Ectodermal cell (in vitro differentiated cells): ENCODE results near the gene ATXN10.
A peak's percentile ranks its signal among the peaks of the same experiment; 100 is the strongest.
"Not testable (repeated sequence)": the region's sequence is repeated elsewhere in the genome, so short reads cannot be mapped to it uniquely, and the experiment has no call there.

Source experiments
- H3K27ac ChIP-seq: 2 replicates; pipeline ENCODE4 v1.7.0; 2013; ENCODE audit warnings: mild to moderate bottlenecking, low read depth, low read length; ENCODE audit not compliant: insufficient read depth, poor library complexity, severe bottlenecking
- H3K27me3 ChIP-seq: 2 replicates; pipeline ENCODE4 v1.7.0; 2013; ENCODE audit warnings: mild to moderate bottlenecking, low read length; ENCODE audit not compliant: insufficient read depth, control insufficient read depth, poor library complexity, severe bottlenecking
- H3K36me3 ChIP-seq: one replicate; pipeline ENCODE4 v1.7.0; 2013; ENCODE audit warnings: low read length; ENCODE audit not compliant: control insufficient read depth, insufficient read depth
- H3K4me1 ChIP-seq: one replicate; pipeline ENCODE4 v1.7.0; 2013; ENCODE audit warnings: low read length; ENCODE audit not compliant: control insufficient read depth, insufficient read depth
- H3K4me3 ChIP-seq: 2 replicates; pipeline ENCODE4 v1.7.0; 2013; ENCODE audit warnings: low read depth, low read length, control low read depth; ENCODE audit not compliant: insufficient read depth
- H3K9me3 ChIP-seq: 2 replicates; pipeline ENCODE4 v1.7.0; 2013; ENCODE audit warnings: mild to moderate bottlenecking, low read length, moderate library complexity; ENCODE audit not compliant: control insufficient read depth
- WGBS, 2 experiments: methylation state at CpG; one replicate each; pipeline ENCODE4 v1.1.7; 2013; ENCODE audit warnings: missing lambda C conversion rate in 2 of 2; 5-methylcytosine and 5-hydroxymethylcytosine counted together

ATXN10 gene

DNA sequence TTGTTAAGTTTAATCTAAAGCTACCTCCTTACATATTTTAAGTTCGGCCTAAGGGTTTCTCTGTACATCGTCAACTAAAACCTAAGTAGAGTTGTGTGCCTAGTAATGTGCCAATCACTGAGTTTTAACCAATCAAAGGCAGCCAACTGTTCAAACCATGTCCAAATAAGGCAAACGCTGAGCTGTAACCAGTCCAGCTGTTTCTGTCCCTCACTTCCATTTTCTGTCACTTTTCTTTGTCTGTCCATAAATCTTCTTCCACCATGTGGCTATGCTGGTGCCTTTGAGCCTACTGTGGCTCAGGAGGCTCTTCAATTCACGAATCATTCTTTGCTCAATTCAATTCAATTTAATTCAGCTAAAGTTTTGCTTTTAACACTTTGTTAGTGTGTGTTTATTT, 13.9 kb upstream of the ATXN10 start:
- H3K4me1 ChIP-seq, result no peaks in the 10 kb centered on the region
- no peaks in the 10 kb centered on the region for H3K36me3 ChIP-seq
- 88 to 92% methylated on average over 4 of the region's 4 CpGs for WGBS, 2 experiments
- no peaks in the 10 kb centered on the region for H3K9me3 ChIP-seq
- H3K4me3 ChIP-seq, result no peak overlapping the region
- no peak overlapping the region for H3K27ac ChIP-seq
- no peaks in the 10 kb centered on the region for H3K27me3 ChIP-seq

GRCh38 chr22:45664136-45664646, 7.4 kb upstream of the ATXN10 start:
- H3K36me3 ChIP-seq, result no peaks in the 10 kb centered on the region
- H3K4me3 ChIP-seq, result no peak overlapping the region
- no peak overlapping the region for H3K27ac ChIP-seq
- no peaks in the 10 kb centered on the region for H3K9me3 ChIP-seq
- H3K4me1 ChIP-seq, result no peaks in the 10 kb centered on the region
- H3K27me3 ChIP-seq, result peaks cover 10% of the 10 kb centered on the region
- 50 to 92% methylated on average over 1 of the region's 1 CpG for WGBS, 2 experiments

- no peaks in the 10 kb centered on the region for H3K36me3 ChIP-seq
- no peaks in the 10 kb centered on the region for H3K4me1 ChIP-seq
- H3K4me3 ChIP-seq, result no peak overlapping the region
- no peaks in the 10 kb centered on the region for H3K9me3 ChIP-seq
- H3K27ac ChIP-seq, result no peak overlapping the region
- peaks cover 10% of the 10 kb centered on the region for H3K27me3 ChIP-seq
- WGBS, 2 experiments, result 87 to 92% methylated on average over 5 of the region's 5 CpGs
Observed at GRCh38 chr22:45667486-45667885, 4.1 kb upstream of the ATXN10 start.

- not testable (repeated sequence) for H3K36me3 ChIP-seq, H3K9me3 ChIP-seq, H3K27ac ChIP-seq, H3K27me3 ChIP-seq, H3K4me1 ChIP-seq, H3K4me3 ChIP-seq
- WGBS, 2 experiments, result 68 to 81% methylated on average over 1 of the region's 2 CpGs
Observed at GRCh38 chr22:45670363-45670762, 1.3 kb upstream of the ATXN10 start.

- Histone ChIP-seq H3K27me3 (peaks cover under 1% of the 10 kb centered on the region), H3K27ac (no peak overlapping the region), H3K36me3 (no peaks in the 10 kb centered on the region), H3K4me3 (peak overlapping the region; percentile 79), H3K9me3 (no peaks in the 10 kb centered on the region), H3K4me1 (peaks cover 7% of the 10 kb centered on the region)
- WGBS, 2 experiments, result 6 to 7% methylated on average over 32 of the region's 32 CpGs
Observed at GRCh38 chr22:45670981-45671782, 452 bp upstream of the ATXN10 start.

GRCh38 chr22:45672564-45673481, 1.2 kb downstream of the ATXN10 start:
- Histone ChIP-seq H3K27ac (no peak overlapping the region), H3K9me3 (no peaks in the 10 kb centered on the region), H3K36me3 (no peaks in the 10 kb centered on the region)

DNA sequence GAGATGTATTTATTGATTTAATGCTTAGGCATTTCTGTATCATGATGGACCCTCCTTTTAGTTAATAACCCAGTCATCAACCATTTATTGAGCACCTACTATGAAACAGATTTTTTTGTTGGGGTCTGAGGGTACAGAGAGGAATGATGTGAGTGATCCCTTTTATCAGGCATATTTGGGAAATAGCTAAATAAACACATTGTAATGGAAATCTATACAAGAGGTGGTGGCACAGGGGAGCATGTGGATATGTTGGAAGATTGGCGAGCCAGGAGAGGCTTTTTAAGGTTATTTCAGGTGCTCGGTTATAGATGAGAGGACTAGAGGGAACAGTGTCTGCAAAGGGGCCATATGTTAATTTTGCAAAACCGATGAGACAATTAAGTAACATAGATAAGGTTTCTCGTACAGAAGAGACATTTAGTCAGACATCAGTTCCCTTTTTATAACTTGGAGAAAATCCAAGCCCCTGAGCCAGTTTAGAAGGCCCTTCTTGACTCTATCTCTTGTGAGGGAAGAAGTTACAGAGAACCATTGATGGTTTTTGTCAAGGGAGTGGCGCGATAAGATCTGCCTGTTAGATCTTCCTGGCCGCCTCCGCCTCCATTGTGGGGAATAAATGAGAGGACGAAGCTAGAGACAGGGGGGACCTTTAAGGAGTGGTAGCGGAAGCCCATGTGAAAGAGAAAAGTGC, 2.0 kb downstream of the ATXN10 start:
- Histone ChIP-seq H3K27ac (no peak overlapping the region), H3K4me3 (peak overlapping the region; percentile 2), H3K27me3 (no peaks in the 10 kb centered on the region), H3K4me1 (peaks cover 7% of the 10 kb centered on the region), H3K36me3 (no peaks in the 10 kb centered on the region), H3K9me3 (no peaks in the 10 kb centered on the region)
- WGBS, 2 experiments, result 94 to 95% methylated on average over 10 of the region's 10 CpGs

More at GRCh38 chr22:45672564-45673481, 1.2 kb downstream of the ATXN10 start:
- Histone ChIP-seq H3K27me3 (no peaks in the 10 kb centered on the region), H3K4me1 (peaks cover 7% of the 10 kb centered on the region), H3K4me3 (peak overlapping the region; percentile 79)
- 19 to 20% methylated on average over 14 of the region's 14 CpGs for WGBS, 2 experiments

GRCh38 chr22:45676024-45676423, 4.4 kb downstream of the ATXN10 start:
- no peaks in the 10 kb centered on the region for H3K36me3 ChIP-seq
- no peak overlapping the region for H3K27ac ChIP-seq
- WGBS, 2 experiments, result 96 to 99% methylated on average over 4 of the region's 4 CpGs
- H3K27me3 ChIP-seq, result no peaks in the 10 kb centered on the region
- no peak overlapping the region for H3K4me3 ChIP-seq
- no peaks in the 10 kb centered on the region for H3K9me3 ChIP-seq
- H3K4me1 ChIP-seq, result peaks cover 7% of the 10 kb centered on the region

- Histone ChIP-seq H3K4me3 (no peak overlapping the region), H3K36me3 (no peaks in the 10 kb centered on the region), H3K4me1 (peaks cover 7% of the 10 kb centered on the region), H3K27ac (no peak overlapping the region), H3K9me3 (no peaks in the 10 kb centered on the region), H3K27me3 (no peaks in the 10 kb centered on the region)
- WGBS, 2 experiments, result 100% methylated on average over 1 of the region's 1 CpG
Observed at GRCh38 chr22:45677063-45677462, 5.4 kb downstream of the ATXN10 start.
